ENCODE measurements around the gene FRY. TPM values are rescaled to one million over a fixed set of nuclear protein-coding genes. Genes with fewer than 3 reads are reported as not detected.

FRY gene
- total and polyA plus RNA-seq, 2 of the 13 experiments (the other 11 are each of a cell fraction or from before 2014, with no cell fraction given): 8.2 to 13.1 TPM

DNA sequence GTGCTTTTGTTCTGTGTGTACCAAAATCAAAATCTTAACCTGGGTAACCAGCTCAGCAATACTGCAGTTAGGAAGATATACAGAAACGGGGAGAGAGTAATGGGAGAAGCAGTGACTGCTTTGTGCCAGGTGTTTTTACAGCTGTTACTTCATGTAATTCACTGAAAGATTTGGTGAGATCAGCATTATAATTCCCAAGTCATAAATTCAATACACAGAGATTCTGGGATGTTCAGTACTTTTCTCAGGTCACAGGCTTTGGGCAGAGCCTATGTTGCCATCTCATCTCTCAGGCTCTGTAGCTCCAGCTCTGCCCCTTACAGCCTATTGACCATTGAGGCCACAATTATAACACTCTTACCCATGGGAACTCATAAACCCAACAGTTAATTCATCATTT is 145.1 kb downstream of the FRY start:
- Histone ChIP-seq H3K27me3 (ENCODE audit: control insufficient read depth in 1 of 2, insufficient read depth in 2 of 2, low read length in 2 of 2) (no peaks in the 10 kb centered on the region), H3K9ac (ENCODE audit: insufficient read depth, low read depth, low read length) (no peak overlapping the region), H2AFZ (ENCODE audit: low read length) (no peak overlapping the region), H4K20me1 (ENCODE audit: insufficient read depth, low read length) (no peaks in the 10 kb centered on the region), H3K4me3 (replicated peaks in 1 of 3; ENCODE audit: insufficient read depth in 1 of 3, low read depth in 2 of 3, low read length in 3 of 3) (no peak overlapping the region), H3K4me2 (ENCODE audit: low read depth, low read length) (no peak overlapping the region), H3K79me2 (ENCODE audit: insufficient read depth, low read length) (no peaks in the 10 kb centered on the region), H3K36me3 (replicated peaks in 1 of 2; ENCODE audit: control insufficient read depth in 1 of 2, insufficient read depth in 2 of 2, low read length in 2 of 2) (peaks cover 4 to 9% of the 10 kb centered on the region in 2 experiments), H3K27ac (ENCODE audit: extremely low read length, insufficient read depth, low read length) (no peak overlapping the region), H3K9me3 (ENCODE audit: low read length) (no peaks in the 10 kb centered on the region), H3K4me1 (ENCODE audit: insufficient read depth, low read length) (peaks cover 34% of the 10 kb centered on the region)
- ChIA-PET CTCF (ENCODE audit: low intra/inter-chr PET ratio, low total read pairs) (no interaction called here), POLR2A (no interaction called here)
- WGBS (ENCODE audit: low lambda C conversion rate): 100% methylated on average over 1 of the region's 1 CpG
- BruUV-seq (replicated peaks): TSS peak; percentile 21
- in situ Hi-C loops (cut with HindIII; ENCODE audit: extremely low pct_ligation_motif_present, low pct_unique_long_range_greater_than_20kb): no loop called here
- ATAC-seq (no peak), FAIRE-seq (no peak), DNase-seq (ENCODE audit: low spot score) (no peak)
- intact Hi-C loops (cut with micrococcal nuclease; ENCODE audit: unreplicated experiment): no loop called here
- TF ChIP-seq POLR2G (IDR thresholded peaks at IDR 0.05; ENCODE audit: low read depth, low read length) (no peak), MIER3 (CRISPR knock-in tag; IDR thresholded peaks at IDR 0.05; ENCODE audit: borderline replicate concordance) (no peak), NR2F2 (IDR thresholded peaks at IDR 0.05; ENCODE audit: borderline replicate concordance, low read depth) (no peak), POLR2AphosphoS2 (IDR thresholded peaks at IDR 0.05; ENCODE audit: low read depth, low read length) (no peak), ZNF652 (CRISPR knock-in tag; IDR thresholded peaks at IDR 0.05; ENCODE audit: borderline replicate concordance, low read depth) (no peak), TCF7L2 (IDR thresholded peaks at IDR 0.05; ENCODE audit: low read depth, low read length) (no peak), HCFC1 (IDR thresholded peaks at IDR 0.05; ENCODE audit: low read depth, low read length) (no peak), SIN3A (IDR thresholded peaks at IDR 0.05; ENCODE audit: borderline replicate concordance, low read depth, low read length) (no peak), HIVEP1 (CRISPR knock-in tag; IDR thresholded peaks at IDR 0.05) (no peak), SPEN (CRISPR knock-in tag; IDR thresholded peaks at IDR 0.05; ENCODE audit: low read depth) (no peak), TARDBP (CRISPR knock-in tag; IDR thresholded peaks at IDR 0.05) (no peak)
- TF ChIP-seq, protein P1, sequence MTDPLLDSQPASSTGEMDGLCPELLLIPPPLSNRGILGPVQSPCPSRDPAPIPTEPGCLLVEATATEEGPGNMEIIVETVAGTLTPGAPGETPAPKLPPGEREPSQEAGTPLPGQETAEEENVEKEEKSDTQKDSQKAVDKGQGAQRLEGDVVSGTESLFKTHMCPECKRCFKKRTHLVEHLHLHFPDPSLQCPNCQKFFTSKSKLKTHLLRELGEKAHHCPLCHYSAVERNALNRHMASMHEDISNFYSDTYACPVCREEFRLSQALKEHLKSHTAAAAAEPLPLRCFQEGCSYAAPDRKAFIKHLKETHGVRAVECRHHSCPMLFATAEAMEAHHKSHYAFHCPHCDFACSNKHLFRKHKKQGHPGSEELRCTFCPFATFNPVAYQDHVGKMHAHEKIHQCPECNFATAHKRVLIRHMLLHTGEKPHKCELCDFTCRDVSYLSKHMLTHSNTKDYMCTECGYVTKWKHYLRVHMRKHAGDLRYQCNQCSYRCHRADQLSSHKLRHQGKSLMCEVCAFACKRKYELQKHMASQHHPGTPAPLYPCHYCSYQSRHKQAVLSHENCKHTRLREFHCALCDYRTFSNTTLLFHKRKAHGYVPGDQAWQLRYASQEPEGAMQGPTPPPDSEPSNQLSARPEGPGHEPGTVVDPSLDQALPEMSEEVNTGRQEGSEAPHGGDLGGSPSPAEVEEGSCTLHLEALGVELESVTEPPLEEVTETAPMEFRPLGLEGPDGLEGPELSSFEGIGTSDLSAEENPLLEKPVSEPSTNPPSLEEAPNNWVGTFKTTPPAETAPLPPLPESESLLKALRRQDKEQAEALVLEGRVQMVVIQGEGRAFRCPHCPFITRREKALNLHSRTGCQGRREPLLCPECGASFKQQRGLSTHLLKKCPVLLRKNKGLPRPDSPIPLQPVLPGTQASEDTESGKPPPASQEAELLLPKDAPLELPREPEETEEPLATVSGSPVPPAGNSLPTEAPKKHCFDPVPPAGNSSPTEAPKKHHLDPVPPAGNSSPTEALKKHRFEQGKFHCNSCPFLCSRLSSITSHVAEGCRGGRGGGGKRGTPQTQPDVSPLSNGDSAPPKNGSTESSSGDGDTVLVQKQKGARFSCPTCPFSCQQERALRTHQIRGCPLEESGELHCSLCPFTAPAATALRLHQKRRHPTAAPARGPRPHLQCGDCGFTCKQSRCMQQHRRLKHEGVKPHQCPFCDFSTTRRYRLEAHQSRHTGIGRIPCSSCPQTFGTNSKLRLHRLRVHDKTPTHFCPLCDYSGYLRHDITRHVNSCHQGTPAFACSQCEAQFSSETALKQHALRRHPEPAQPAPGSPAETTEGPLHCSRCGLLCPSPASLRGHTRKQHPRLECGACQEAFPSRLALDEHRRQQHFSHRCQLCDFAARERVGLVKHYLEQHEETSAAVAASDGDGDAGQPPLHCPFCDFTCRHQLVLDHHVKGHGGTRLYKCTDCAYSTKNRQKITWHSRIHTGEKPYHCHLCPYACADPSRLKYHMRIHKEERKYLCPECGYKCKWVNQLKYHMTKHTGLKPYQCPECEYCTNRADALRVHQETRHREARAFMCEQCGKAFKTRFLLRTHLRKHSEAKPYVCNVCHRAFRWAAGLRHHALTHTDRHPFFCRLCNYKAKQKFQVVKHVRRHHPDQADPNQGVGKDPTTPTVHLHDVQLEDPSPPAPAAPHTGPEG (CRISPR knock-in tag; IDR thresholded peaks at IDR 0.05): no peak
- TF ChIP-seq, protein P2, sequence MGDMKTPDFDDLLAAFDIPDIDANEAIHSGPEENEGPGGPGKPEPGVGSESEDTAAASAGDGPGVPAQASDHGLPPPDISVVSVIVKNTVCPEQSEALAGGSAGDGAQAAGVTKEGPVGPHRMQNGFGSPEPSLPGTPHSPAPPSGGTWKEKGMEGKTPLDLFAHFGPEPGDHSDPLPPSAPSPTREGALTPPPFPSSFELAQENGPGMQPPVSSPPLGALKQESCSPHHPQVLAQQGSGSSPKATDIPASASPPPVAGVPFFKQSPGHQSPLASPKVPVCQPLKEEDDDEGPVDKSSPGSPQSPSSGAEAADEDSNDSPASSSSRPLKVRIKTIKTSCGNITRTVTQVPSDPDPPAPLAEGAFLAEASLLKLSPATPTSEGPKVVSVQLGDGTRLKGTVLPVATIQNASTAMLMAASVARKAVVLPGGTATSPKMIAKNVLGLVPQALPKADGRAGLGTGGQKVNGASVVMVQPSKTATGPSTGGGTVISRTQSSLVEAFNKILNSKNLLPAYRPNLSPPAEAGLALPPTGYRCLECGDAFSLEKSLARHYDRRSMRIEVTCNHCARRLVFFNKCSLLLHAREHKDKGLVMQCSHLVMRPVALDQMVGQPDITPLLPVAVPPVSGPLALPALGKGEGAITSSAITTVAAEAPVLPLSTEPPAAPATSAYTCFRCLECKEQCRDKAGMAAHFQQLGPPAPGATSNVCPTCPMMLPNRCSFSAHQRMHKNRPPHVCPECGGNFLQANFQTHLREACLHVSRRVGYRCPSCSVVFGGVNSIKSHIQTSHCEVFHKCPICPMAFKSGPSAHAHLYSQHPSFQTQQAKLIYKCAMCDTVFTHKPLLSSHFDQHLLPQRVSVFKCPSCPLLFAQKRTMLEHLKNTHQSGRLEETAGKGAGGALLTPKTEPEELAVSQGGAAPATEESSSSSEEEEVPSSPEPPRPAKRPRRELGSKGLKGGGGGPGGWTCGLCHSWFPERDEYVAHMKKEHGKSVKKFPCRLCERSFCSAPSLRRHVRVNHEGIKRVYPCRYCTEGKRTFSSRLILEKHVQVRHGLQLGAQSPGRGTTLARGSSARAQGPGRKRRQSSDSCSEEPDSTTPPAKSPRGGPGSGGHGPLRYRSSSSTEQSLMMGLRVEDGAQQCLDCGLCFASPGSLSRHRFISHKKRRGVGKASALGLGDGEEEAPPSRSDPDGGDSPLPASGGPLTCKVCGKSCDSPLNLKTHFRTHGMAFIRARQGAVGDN (CRISPR knock-in tag; IDR thresholded peaks at IDR 0.05): no peak

Data from HepG2 (cell line).